ENCODE data around the gene C2orf74.

GRCh38 chr2:61138859-61139258 lies 23.1 kb upstream of the C2orf74 start:
- no peak for TF ChIP-seq CTCF (IDR thresholded peaks at IDR 0.05)
- no peak for TF ChIP-seq POLR2A (IDR thresholded peaks at IDR 0.05)
